Left renal pelvis (tissue), 4 donors: ENCODE data around the gene STOX2. TPM values are rescaled to one million over a fixed set of nuclear protein-coding genes. Genes with fewer than 3 reads are reported as not detected.
"Not testable (repeated sequence)": the region's sequence is repeated elsewhere in the genome, so short reads cannot be mapped to it uniquely, and the experiment has no call there.

ENCODE experiments used
- DNase-seq, 4 donors: peaks; one replicate each; pipeline ENCODE4 v3.0.0-alpha.2; 2013; ENCODE audit warnings: low read depth in 4 of 4, low spot score in 3 of 4
- polyA plus RNA-seq, 4 donors: library from polyadenylated mRNA; unstranded; fragments of 120-200 nt; gene quantifications; one replicate each; pipeline ENCODE4 v1.2.1, GENCODE V29; 2013; ENCODE audit not compliant: insufficient read length in 4 of 4

STOX2 gene
- polyA plus RNA-seq, 4 donors, result 9.0 to 13.5 (median 9.6) TPM

DNA sequence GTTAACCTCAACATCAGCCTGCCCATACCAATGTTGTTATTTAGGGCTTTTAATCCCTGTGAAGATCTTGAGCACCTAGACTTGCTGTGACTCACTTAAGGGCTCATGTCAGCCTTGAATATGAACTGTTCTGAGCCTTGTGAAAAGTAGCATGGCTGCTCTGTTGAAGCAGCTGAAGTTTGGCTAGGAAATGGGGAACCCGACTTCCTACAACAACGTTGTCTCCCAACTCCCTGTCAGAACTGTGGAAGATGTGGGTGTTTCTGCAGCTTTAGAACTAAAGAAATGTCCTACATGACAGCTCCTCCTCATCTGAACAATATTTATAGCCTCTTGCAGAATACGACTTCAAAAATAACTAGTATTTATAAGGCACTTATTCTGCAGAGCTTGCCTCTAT lies 27.5 kb downstream of the STOX2 start:
- no peak for DNase-seq

DNA sequence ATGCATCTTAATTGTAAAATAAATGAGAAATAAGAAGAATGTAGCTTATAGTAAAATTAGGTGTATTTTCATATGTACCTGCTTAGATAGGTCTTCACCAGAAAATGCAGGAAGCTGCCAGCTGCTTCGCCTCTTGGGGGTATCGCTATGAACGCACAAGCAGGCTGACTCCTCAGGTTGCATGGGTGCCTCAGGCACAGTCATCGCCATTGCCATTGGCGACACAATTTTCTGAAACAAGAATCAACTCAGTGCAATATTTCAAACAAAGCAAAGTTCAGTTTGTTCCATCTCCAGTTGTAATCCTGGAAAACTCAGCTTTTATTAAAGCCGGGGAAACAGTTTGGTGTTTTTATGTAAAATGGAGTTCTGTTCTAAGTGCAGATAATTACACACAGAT lies 29.7 kb downstream of the STOX2 start:
- no peak for DNase-seq

DNA sequence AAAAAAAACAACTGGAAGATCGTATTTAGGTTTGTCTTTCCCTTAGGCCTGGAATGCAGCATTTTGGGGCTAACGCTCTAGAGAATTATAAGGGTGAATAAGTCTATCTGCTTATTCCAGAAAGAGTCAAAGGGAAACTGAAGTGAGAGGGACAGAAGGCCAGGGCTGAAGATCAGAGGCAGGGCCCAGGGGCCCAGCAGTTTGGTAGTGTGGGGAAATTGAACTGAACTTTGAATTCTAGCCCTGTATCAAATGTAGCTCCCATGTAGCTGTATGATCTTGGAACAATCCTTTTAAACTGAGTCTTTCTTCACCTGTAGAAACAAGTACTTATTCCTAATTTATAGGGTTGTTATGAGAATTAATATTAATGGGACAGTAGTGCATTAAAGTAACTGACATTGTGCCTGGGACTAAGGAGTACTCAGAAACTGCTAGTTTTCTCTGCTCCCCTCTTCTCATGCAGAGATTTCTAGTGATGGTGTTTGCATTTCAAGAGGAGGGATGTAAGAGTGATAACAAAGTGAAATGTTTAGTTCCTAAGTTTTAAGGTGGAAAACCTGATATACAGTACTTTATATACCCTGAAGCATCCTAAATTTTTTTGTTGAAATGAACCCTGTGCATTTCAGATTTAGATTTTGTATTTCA lies 30.4 kb downstream of the STOX2 start:
- no peak for DNase-seq

DNA sequence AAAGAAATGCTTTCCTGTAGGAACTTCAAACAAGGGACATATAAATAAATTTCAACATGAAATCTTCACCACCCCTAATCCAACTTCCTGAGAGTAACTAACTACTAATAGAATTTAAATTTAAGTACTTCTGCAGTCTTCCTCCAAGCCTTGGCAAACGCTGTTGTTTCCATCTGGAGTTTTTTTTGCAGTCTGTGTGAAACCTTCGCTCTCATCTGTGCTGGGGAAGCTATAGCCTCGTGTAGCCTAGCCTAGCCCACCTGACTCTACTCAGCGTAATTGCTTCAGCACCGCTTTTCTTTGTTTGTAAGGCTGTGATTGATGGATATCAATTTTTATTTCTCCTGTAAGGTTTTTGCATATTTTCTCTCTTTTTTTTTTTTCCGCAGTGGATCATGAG lies 30.9 kb downstream of the STOX2 start:
- no peak for DNase-seq

DNA sequence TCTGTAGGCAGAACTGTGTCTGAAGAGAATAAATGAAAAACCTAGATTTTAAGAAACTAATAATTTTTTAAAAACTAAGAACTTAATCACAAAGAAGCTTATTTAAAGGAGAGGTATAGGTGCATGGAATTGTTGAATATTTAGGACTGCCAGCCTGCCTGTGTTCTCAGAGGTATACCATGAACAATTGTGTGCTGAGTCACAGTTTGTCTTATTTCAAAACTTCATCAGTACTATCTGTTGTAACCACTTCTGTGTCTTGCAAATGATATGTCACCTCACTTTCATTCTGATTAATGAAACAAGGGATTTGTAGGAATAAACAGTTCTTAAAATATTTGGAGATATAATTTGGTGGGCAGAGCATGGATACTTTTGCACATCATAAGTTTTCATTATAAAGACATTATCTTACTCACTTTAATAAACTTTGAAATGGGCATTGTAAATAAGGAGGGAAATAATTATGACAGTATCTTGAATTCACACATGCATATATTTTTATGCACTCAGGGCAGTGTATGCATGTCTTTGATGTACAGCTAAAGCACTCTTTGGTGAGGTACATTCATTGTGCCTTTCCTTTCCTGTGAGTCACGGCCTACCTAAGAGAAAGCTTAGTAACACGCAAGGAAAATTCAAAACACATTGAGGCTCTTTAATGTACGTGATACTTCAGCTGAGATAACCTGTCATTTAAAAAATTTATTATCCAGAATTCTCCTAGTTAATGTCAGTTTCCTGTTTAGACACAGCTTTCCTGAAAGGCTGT lies 31.7 kb downstream of the STOX2 start:
- DNase-seq, result no peak

DNA sequence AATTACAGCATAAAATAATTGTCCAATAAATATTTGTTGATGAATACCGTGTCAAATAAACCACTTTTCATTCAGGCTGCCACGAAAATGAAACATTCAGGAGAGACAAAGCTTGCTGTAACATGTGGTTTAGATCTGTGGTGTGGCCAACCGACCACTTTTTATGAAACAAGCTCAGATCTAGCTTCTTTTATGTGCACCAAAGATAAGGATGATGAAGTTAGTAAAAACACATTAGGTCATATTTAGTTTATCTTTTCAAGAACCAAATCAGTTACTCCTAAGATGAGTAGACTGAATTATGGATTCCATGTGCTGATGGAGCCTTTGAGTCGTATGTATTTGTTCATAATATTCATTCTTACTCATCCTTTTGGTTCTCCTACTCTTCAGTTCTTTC lies 35.8 kb downstream of the STOX2 start:
- no peak for DNase-seq

DNA sequence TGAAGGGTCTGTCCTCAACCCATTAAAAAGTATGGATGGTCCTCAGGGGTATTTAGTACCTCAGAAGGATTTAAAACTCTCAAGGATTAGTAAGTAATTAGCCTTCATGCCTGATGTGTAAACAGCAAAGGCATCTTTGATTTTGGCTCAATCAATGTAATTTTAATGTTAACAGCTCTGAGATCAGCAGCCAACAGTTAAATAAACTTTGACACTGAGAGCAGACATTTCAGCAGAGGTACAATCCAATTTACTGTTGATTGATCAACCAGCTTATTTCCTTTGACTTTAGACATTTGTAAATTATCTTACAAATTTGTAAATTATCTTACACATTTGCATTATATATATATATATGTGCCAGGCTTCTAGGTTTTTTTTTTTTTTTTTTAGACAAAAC lies 36.9 kb downstream of the STOX2 start:
- no peak for DNase-seq

DNA sequence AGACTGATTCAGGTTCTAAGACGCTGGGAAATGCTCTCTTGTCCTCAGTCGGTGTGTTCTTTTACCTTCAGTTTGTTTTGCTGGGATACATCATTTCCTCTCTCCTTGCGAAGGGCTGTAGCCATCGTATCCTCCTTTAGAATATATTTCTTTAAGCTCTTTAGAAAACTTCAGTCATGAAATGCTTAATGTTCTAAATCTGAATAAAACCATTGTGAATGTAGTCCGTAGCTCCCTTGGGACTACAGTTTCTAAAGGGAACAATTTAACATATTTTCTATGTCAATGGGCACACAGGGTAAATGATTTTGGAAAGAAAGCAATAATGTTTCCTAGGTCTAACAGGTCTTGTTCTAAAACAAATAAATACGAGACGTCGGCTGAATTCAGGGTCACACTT lies 40.6 kb downstream of the STOX2 start:
- DNase-seq, result no peak

DNA sequence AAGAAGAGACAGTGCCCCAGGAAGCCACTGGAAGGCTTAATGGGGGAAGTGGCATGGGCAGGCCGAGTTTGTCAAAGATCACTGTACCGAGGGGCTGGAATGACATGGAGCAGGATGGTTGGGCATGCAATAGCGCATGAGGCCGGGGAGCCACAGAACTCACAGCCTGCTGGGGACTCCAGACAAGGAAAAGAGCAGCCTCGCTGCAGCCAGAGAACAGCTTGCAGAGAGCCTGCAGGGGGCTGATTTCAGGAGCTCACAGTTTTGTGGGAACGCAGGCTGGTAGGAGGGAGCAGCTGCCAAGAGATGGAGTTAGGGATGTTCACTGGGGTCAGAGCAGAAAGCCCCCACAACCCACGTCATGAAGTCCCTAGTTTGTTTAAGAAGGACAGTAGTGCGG lies 45.4 kb downstream of the STOX2 start:
- no peak for DNase-seq

DNA sequence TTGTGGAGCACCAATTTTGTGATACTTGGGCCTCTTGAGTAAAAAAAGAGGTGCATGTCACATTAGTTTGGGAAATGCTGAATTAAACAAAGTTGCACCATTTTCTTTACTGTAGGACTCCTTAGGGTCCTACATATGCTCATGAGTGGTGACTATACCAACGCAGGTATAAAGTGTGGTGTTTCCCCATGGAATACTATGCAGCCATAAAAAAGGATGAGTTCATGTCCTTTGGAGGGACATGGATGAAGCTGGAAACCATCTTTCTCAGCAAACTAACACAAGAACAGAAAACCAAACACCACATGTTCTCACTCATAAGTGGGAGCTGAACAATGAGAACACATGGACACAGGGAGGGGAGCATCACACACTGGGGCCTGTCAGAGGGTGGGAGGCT lies 47.5 kb downstream of the STOX2 start:
- DNase-seq, result not testable (repeated sequence)

DNA sequence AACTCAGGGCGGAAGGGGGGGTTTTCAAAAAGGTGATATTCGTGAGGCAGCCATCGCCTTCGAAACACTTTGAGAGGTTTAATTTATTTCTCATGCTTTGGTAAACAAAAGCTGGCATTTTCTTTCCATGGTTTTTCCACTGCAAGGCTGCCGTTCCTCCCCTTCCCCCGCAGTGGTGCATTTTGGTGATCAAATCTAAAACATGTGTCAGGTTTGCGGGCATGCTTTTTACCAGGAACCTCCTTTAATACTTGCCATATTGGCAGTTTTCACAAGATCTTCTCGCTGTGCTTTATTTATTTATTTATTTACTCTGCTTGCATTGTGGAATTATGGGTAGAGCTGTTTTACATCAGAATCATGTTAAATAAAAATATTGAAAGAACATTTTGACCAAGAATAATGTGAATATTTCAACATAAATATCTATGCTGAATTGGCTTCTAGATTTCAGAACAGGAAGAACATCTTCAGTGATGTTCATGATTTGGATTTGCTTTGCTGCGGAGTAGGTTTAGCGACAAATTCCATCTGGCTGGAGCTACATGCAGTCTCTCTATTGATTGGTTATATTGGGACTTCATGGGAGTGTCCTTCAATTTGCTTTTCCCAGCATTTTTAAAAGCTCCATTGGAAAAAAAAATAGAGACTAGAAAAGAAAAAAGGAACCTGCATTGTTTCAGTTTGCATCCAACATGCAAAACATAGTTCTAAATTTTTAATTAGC lies 54.4 kb downstream of the STOX2 start:
- no peak for DNase-seq

DNA sequence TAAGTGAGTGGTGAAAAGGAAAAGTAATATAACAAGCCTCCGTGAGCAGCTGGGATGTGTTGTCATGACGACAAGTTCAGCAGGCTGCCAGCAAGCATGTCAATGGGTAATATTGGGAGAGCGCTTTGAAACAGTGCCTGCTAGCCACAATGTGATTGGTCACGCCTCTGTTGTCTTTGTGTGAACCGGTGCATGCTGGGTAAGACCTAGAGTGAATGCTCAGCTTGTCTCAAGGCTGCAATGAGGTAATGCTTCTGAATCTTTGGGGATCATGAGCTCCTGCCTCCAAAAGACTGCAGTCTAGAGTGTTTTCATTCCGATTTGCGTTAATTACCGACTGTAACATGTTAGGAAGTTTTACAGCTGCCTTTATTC lies 54.9 kb downstream of the STOX2 start:
- peak; percentile 46 to 73 (median 60) for DNase-seq

DNA sequence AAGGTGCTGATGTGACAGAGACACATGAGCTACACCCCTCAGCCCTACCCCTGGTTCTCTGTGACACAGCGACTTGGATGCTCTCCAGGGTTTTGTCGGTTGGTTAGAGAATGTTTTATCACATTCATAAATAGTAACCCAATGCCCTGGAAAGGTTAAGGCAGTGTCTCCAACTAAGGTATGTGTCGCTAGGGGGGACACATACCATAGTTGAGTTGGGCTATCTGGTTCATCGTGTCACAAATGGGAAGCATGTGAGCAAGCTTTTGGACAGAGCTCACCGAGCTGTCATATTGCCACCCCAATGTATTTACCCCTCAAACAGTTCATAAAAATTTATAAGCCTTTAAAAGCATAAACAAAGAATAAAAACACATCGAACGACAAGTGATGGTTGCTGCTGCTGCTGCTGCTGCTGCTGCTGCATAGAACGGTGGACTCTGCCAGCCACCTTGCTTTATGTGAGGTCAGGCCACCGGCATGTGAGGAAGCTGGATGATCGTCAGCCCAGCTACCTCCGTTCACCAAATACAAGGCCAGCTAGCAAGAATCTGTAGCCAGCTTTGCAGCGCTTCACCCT lies 55.9 kb downstream of the STOX2 start:
- DNase-seq, result peak in 2 of 4 donors; percentile 27 to 60

DNA sequence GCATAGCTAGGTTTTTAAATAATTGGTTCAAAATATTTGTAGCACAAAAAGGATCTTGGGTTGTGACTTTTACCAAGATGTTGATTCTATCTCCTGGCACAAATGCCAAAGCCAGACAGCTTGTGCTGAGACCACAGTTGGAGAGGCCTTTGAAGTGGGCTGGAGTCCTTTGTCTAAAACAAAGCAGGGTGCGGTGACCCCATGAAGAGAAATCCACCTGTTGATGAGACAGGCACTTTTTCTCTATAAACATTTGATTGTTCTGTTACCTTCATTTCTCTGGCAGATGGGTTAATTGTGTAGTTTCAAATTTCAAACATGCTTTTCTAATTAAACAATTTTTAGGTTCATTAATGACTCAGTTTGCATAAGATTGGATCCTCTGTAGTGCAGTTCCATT lies 56.7 kb downstream of the STOX2 start:
- no peak for DNase-seq

DNA sequence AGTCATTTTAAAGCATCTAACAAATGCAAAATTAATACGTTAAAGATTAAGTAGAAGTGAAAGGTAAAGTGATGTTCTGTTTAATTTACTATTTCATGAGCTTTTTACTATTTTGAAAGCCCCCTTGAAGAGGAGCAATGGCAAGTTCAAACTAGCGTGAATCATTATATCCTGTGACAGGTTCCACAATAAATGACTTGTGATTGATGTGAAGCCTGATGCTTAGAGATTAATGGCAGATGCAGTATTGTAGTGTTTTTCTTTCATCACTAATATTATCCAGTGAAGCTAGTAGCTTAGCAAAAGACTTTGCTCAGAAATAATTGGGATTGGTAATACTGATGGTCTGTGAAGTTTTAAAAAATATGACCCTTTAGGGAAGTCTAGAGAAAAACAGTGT lies 57.3 kb downstream of the STOX2 start:
- DNase-seq, result no peak

DNA sequence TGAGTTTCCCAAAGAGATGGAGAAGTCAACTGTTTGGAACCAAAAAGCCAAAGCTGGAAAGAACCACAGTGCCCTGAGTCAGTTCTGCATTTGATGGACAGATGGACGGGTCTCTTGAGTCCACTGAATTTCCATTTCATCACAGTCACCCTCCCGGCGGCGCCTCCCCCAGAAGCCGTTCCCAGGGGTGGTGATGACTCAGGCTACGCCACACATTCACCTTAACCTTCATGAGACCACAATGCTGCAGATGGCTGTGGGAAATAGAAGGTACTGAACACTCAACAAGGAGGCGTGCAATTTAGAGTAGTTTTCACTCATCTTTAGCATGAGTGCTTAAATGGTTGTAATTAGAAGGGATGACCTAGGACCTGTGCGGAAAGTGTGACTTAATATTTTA lies 61.3 kb downstream of the STOX2 start:
- no peak for DNase-seq

DNA sequence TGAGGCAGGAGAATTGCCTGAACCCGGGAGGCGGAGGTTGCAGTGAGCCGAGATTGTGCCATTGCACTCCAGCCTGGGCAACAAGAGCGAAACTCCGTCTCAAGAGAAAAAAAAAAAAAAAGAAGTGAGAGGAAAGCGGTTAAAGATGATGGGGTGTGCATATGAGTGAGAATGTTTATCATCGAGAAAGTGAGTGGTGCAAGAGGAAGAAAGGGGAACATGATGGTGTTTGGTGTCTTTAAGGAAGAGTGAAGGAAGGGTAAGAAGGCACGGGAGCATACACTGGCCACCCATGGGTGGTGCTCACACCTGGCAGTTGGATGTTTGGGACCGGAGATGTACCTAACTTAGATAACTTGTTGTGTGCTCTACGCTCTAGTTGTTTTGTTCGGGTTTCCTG lies 62.2 kb downstream of the STOX2 start:
- DNase-seq, result no peak

DNA sequence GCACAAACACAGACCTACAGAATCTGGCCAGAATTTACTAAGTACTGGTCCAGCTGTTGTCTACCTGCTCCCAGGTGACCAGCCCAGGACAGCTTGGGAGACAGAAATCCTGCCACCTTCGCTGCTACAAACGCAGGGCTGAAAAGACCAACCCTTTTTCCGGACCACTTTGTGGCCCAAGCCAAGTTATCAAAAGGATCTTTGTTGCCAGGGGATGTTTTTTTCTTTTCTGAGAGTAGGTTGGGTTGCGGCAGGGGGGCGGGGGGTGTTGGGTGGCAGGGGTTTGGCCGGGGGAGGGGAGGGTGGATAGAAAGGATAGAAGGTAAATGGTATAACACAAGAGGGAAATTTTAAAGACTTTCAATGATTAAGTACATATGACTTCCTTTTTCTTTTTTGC lies 63.4 kb downstream of the STOX2 start:
- DNase-seq, result no peak

DNA sequence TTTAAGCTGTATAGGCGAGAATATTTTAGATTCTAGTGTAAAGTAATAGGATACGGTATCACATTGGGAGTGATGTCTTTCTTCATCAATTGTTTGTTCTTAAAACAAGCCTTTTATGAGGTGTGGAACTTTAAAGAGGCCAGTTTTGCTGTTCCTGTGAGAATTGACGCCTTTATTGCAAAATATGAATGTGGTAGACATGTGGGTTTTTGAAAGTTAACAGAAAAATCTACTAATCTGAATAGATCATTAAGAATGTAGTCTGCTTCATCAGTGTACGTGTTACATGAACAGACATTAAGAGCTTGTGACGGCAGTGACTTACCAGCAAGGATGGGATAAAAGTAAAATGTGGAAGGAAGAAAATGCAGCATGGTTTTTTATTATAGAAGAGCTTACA lies 63.8 kb downstream of the STOX2 start:
- no peak for DNase-seq

DNA sequence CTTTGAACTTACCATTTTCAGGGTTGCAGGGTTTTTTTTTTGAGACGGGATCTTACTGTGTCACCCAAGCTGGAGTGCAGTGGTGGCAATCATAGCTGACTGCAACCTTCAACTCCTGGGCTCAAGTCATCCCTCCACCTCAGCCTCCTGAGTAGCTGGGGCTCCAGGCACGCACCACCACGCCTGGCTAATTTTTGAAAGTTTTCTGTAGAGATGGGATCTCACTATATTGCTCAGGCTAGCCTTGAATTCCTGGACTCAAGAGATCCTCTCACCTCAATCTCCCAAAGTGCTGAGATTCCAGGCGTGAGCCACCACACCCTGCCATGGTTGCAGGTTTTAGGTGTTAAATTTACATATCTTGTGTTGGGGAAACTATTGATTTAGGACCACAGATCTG lies 64.5 kb downstream of the STOX2 start:
- DNase-seq, result no peak

DNA sequence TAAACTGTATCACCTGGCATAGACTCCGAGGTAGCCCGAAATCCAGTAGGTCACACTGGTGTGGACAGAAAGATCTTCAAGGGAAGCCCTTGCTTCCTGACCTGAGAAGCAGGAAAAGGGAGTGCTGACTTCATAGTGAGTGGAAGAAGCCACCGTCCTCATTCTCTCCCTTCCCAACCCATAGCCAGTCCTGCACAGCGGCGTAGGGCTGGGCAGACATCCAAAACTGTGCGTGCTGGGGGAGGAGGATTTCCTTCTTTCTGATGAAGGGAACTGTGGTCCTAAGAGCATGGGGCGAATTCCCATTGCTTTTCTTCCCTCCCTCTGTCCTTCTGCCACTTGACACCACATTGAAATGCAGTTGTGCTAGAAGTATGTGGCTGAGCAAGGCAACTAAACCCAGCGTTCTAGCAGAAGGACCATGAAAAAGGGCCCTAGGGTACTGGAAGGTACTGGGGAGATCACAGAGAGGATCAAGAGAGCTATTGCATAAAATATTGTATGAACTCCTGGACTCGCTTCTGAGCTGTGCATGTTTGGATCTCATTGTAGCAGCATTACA lies 66.9 kb downstream of the STOX2 start:
- DNase-seq, result no peak
